GM18520 (cell line): Measurements from ENCODE around the gene KCNAB2.
"Not testable (repeated sequence)": the region's sequence is repeated elsewhere in the genome, so short reads cannot be mapped to it uniquely, and the experiment has no call there.

Experiments
- ATAC-seq: cut with Tn5 transposase; IDR thresholded peaks from one replicate; pipeline ENCODE4 v1.9.1; 2021; ENCODE audit not compliant: unreplicated experiment

Gene KCNAB2

GRCh38 chr1:6009120-6010040 is 36.3 kb upstream of the KCNAB2 start:
- ATAC-seq = no peak

GRCh38 chr1:6010554-6010953 is 35.1 kb upstream of the KCNAB2 start:
- ATAC-seq = no peak

- no peak for ATAC-seq
These were observed 34.3 kb upstream of the KCNAB2 start for GRCh38 chr1:6011161-6011945.

- no peak for ATAC-seq
These were observed 33.8 kb upstream of the KCNAB2 start for GRCh38 chr1:6011946-6012258.

GRCh38 chr1:6012529-6013318 is 33.0 kb upstream of the KCNAB2 start:
- no peak for ATAC-seq

- ATAC-seq = no peak
These were observed 32.2 kb upstream of the KCNAB2 start for GRCh38 chr1:6013491-6013890.

GRCh38 chr1:6014130-6014999 is 31.3 kb upstream of the KCNAB2 start:
- no peak for ATAC-seq

GRCh38 chr1:6016191-6016865 is 29.4 kb upstream of the KCNAB2 start:
- no peak for ATAC-seq

- not testable (repeated sequence) for ATAC-seq
These were observed 28.0 kb upstream of the KCNAB2 start for GRCh38 chr1:6017654-6018053.

- no peak for ATAC-seq
These were observed 26.4 kb upstream of the KCNAB2 start for GRCh38 chr1:6019166-6019845.

- no peak for ATAC-seq
These were observed 23.5 kb upstream of the KCNAB2 start for GRCh38 chr1:6022193-6022592.

GRCh38 chr1:6023346-6023745 is 22.3 kb upstream of the KCNAB2 start:
- ATAC-seq = no peak

GRCh38 chr1:6024376-6024775 is 21.3 kb upstream of the KCNAB2 start:
- no peak for ATAC-seq

- ATAC-seq = no peak
These were observed 20.2 kb upstream of the KCNAB2 start for GRCh38 chr1:6025269-6026094.

- ATAC-seq = peak; percentile 78
These were observed 19.4 kb upstream of the KCNAB2 start for GRCh38 chr1:6026095-6026809.

GRCh38 chr1:6027591-6027990 is 18.1 kb upstream of the KCNAB2 start:
- no peak for ATAC-seq

- ATAC-seq = no peak
These were observed 17.4 kb upstream of the KCNAB2 start for GRCh38 chr1:6028042-6028850.
